GM23338 (cell line): ENCODE results near the gene FANK1. TPM values are rescaled to one million over a fixed set of nuclear protein-coding genes. Genes with fewer than 3 reads are reported as not detected.
"Not testable (repeated sequence)": the region's sequence is repeated elsewhere in the genome, so short reads cannot be mapped to it uniquely, and the experiment has no call there.

Experiments
- ATAC-seq: fragments of 200-7000 bp; cut with Tn5 transposase; 3 replicates; pipeline ENCODE4 v1.9.1; 2020
- DNase-seq: peaks from one replicate; pipeline ENCODE4 v3.0.0-alpha.2; 2015; ENCODE audit warnings: low spot score
- H2AFZ ChIP-seq: fragments of 200-600 bp; sonication (generic); 2 replicates; pipeline ENCODE4 v1.8.0; 2016; ENCODE audit warnings: antibody characterized with exemption, mild to moderate bottlenecking, moderate library complexity
- H3F3A ChIP-seq: fragments of 200-600 bp; sonication (generic); replicated peaks from 2 replicates; pipeline ENCODE4 v1.8.0; 2017; ENCODE audit warnings: antibody characterized with exemption, mixed run types, low read depth
- H3K27ac ChIP-seq: fragments of 200-600 bp; sonication (generic); 2 replicates; pipeline ENCODE4 v1.6.1; 2016; ENCODE audit warnings: low read depth
- H3K27me3 ChIP-seq: fragments of 200-600 bp; sonication (generic); 2 replicates; pipeline ENCODE4 v1.8.0; 2016; ENCODE audit warnings: mild to moderate bottlenecking, mixed run types, moderate library complexity; ENCODE audit not compliant: insufficient read depth
- H3K36me3 ChIP-seq: fragments of 200-600 bp; sonication (generic); 2 replicates; pipeline ENCODE4 v1.8.0; 2016; ENCODE audit warnings: mild to moderate bottlenecking; ENCODE audit not compliant: insufficient read depth
- H3K4me1 ChIP-seq: fragments of 200-600 bp; sonication (generic); 2 replicates; pipeline ENCODE4 v1.8.0; 2016; ENCODE audit warnings: mild to moderate bottlenecking, moderate library complexity; ENCODE audit not compliant: insufficient read depth
- H3K4me2 ChIP-seq: fragments of 200-600 bp; sonication (generic); 2 replicates; pipeline ENCODE4 v1.7.1; 2017; ENCODE audit warnings: mixed run types
- H3K4me3 ChIP-seq: fragments of 200-600 bp; sonication (generic); 2 replicates; pipeline ENCODE4 v1.6.1; 2016; ENCODE audit warnings: mixed run types
- H3K79me2 ChIP-seq: fragments of 200-600 bp; sonication (generic); replicated peaks from 2 replicates; pipeline ENCODE4 v1.8.0; 2017; ENCODE audit warnings: mild to moderate bottlenecking; ENCODE audit not compliant: insufficient read depth
- H3K9me2 ChIP-seq: fragments of 200-600 bp; sonication (generic); 2 replicates; pipeline ENCODE4 v1.8.0; 2017; ENCODE audit not compliant: insufficient read depth
- H4K20me1 ChIP-seq: fragments of 200-600 bp; sonication (generic); replicated peaks from 2 replicates; pipeline ENCODE4 v1.8.0; 2017; ENCODE audit warnings: mild to moderate bottlenecking; ENCODE audit not compliant: insufficient read depth
- H3K27ac Mint-ChIP-seq: 2 replicates; pipeline ENCODE4 v1.8.0; 2020; ENCODE audit warnings: inconsistent platforms, mild to moderate bottlenecking, moderate library complexity, mixed read lengths
- H3K27me3 Mint-ChIP-seq: 3 replicates; pipeline ENCODE4 v1.8.0; 2022; ENCODE audit warnings: low read depth, mild to moderate bottlenecking, moderate library complexity, mixed read lengths, inconsistent platforms; ENCODE audit not compliant: insufficient read depth, poor library complexity
- H3K36me3 Mint-ChIP-seq: 3 replicates; pipeline ENCODE4 v1.8.0; 2021; ENCODE audit warnings: low read depth, mild to moderate bottlenecking, inconsistent platforms, moderate library complexity, mixed read lengths
- H3K4me1 Mint-ChIP-seq: 3 replicates; pipeline ENCODE4 v1.8.0; 2020; ENCODE audit warnings: mild to moderate bottlenecking, inconsistent platforms, mixed read lengths
- H3K4me3 Mint-ChIP-seq: 3 replicates; pipeline ENCODE4 v1.8.0; 2021; ENCODE audit warnings: moderate library complexity, mild to moderate bottlenecking, inconsistent platforms, mixed read lengths
- H3K9me3 Mint-ChIP-seq: 3 replicates; pipeline ENCODE4 v1.8.0; 2020; ENCODE audit warnings: moderate library complexity, mild to moderate bottlenecking, inconsistent platforms, mixed read lengths
- CREB1 ChIP-seq: fragments of 250-450 bp; sonication (Bioruptor Pico); IDR thresholded peaks from 2 replicates; pipeline ENCODE4 v1.5.0; 2020; ENCODE audit warnings: low read depth, mild to moderate bottlenecking, moderate library complexity
- CTCF ChIP-seq, 2 experiments: fragments of 200-600 bp in 1 of 2; sonication (generic) in 1 of 2; conservative IDR thresholded peaks; 2 replicates each; pipeline versions ENCODE4 v1.5.1 to v1.6.1; 2016 to 2017; ENCODE audit warnings: antibody characterized with exemption in 2 of 2, low read depth in 2 of 2, mild to moderate bottlenecking in 2 of 2, moderate library complexity in 1 of 2
- JUNB ChIP-seq: IDR thresholded peaks from one replicate; pipeline ENCODE4 v1.6.1; 2016; ENCODE audit warnings: antibody characterized with exemption; ENCODE audit not compliant: unreplicated experiment
- POLR2AphosphoS5 ChIP-seq: IDR thresholded peaks from 2 replicates; pipeline ENCODE4 v1.6.1; 2016; ENCODE audit warnings: antibody characterized with exemption, low read depth
- REST ChIP-seq: IDR thresholded peaks from one replicate; pipeline ENCODE4 v1.6.1; 2018; ENCODE audit warnings: antibody characterized with exemption; ENCODE audit not compliant: unreplicated experiment
- STAT1 ChIP-seq: IDR thresholded peaks from one replicate; pipeline ENCODE4 v1.6.1; 2016; ENCODE audit warnings: antibody characterized with exemption; ENCODE audit not compliant: unreplicated experiment
- ZNF114 ChIP-seq: fragments of 250-450 bp; sonication (Bioruptor Pico); IDR thresholded peaks from 2 replicates; pipeline ENCODE4 v1.5.0; 2020; ENCODE audit warnings: mild to moderate bottlenecking, moderate library complexity
- ZNF331 ChIP-seq: fragments of 250-450 bp; sonication (Bioruptor Pico); IDR thresholded peaks from 2 replicates; pipeline ENCODE4 v1.5.0; 2020; ENCODE audit warnings: low read depth, mild to moderate bottlenecking, moderate library complexity
- polyA plus RNA-seq: library from polyadenylated mRNA; unstranded; fragments of >200 nt; fragmentation: Nextera tagmentation; extraction: Ambion mirVana; gene quantifications from 2 replicates; pipeline ENCODE4 v1.2.1, GENCODE V29; 2016
- total RNA-seq: library from RNA; depleted of rRNA; stranded (reverse); fragments of >200 nt; shearing (Covaris generic); gene quantifications from 2 replicates; pipeline ENCODE4 v1.2.3, GENCODE V29; 2014
- TF ChIP-seq, protein P1 (sequence below): IDR thresholded peaks from 2 replicates; pipeline ENCODE4 v1.6.1; 2016; ENCODE audit warnings: antibody characterized with exemption

The FANK1 gene
- total and polyA plus RNA-seq, 2 experiments from 2014 or later = 0.37 to 0.69 TPM

DNA sequence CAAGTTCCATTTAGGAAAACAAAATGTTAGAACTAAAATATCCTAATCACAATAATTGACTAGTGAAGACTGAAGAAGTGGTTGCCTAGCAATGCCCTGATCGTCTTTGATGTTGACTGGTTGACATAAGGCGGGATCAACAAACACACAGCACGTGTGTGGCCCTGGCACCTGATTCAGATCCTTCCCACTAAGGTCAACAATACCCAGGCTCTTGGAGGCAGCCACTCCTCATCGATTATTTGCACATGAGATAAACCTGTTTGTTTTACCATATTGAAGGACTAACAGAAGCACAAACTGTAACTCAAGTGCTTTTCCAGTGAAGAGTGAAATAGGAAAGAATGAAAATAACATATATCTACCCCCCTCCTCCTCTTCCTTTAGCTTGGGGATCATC lies 15.6 kb downstream of the FANK1 start:
- Histone ChIP-seq H2AFZ (no peak overlapping the region), H3K27ac (no peak overlapping the region), H3K4me3 (no peak overlapping the region), H4K20me1 (no peaks in the 10 kb centered on the region), H3K9me2 (no peaks in the 10 kb centered on the region), H3F3A (no peaks in the 10 kb centered on the region), H3K79me2 (no peaks in the 10 kb centered on the region), H3K36me3 (no peaks in the 10 kb centered on the region), H3K4me2 (no peak overlapping the region), H3K4me1 (no peaks in the 10 kb centered on the region), H3K27me3 (no peaks in the 10 kb centered on the region)
- DNase-seq = no peak
- no peak for ATAC-seq
- H3K36me3 Mint-ChIP-seq = peaks cover 3% of the 10 kb centered on the region; the same call in 1 of the 3 replicates
- H3K4me3 Mint-ChIP-seq = no peak overlapping the region
- no peaks in the 10 kb centered on the region for H3K4me1 Mint-ChIP-seq
- TF ChIP-seq CTCF (conservative IDR thresholded peaks at IDR 0.05; ENCODE audit: low read depth in 2 of 2) (no peak), POLR2AphosphoS5 (no peak), CREB1 (CRISPR knock-in tag) (no peak), ZNF331 (no peak), JUNB (no peak), REST (no peak), STAT1 (no peak), ZNF114 (CRISPR knock-in tag) (no peak)
- TF ChIP-seq, protein P1, sequence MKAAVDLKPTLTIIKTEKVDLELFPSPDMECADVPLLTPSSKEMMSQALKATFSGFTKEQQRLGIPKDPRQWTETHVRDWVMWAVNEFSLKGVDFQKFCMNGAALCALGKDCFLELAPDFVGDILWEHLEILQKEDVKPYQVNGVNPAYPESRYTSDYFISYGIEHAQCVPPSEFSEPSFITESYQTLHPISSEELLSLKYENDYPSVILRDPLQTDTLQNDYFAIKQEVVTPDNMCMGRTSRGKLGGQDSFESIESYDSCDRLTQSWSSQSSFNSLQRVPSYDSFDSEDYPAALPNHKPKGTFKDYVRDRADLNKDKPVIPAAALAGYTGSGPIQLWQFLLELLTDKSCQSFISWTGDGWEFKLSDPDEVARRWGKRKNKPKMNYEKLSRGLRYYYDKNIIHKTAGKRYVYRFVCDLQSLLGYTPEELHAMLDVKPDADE = no peak
- H3K27me3 Mint-ChIP-seq = peaks cover 5% of the 10 kb centered on the region
- H3K27ac Mint-ChIP-seq = no peak overlapping the region
- peaks cover 11% of the 10 kb centered on the region for H3K9me3 Mint-ChIP-seq

- H3K79me2 ChIP-seq, H3F3A ChIP-seq, H4K20me1 ChIP-seq, H3K4me1 Mint-ChIP-seq, H3K4me1 ChIP-seq, H3K9me2 ChIP-seq, H2AFZ ChIP-seq, H3K27ac ChIP-seq, H3K4me2 ChIP-seq, H3K27me3 Mint-ChIP-seq, H3K36me3 Mint-ChIP-seq, H3K4me3 Mint-ChIP-seq, H3K27ac Mint-ChIP-seq, ATAC-seq, H3K36me3 ChIP-seq, DNase-seq, H3K27me3 ChIP-seq, H3K4me3 ChIP-seq: not testable (repeated sequence)
- peaks cover 11% of the 10 kb centered on the region for H3K9me3 Mint-ChIP-seq
These were observed 16.9 kb downstream of the FANK1 start for GRCh38 chr10:125913277-125913676.
